ENCODE results near the gene TFF1.

TFF1 gene

GRCh38 chr21:42362700-42363099 lies 3.6 kb downstream of the TFF1 start:
- no peak for DNase-seq (ENCODE audit: low read depth)

- no peak for DNase-seq (ENCODE audit: low read depth)
Observed at GRCh38 chr21:42362198-42362597, 4.1 kb downstream of the TFF1 start.

- DNase-seq (ENCODE audit: low read depth) = no peak
Observed at GRCh38 chr21:42361286-42361685, 5.0 kb downstream of the TFF1 start.

- peak; percentile 10 for DNase-seq (ENCODE audit: low read depth)
Observed at GRCh38 chr21:42360317-42360716, 6.0 kb downstream of the TFF1 start.

GRCh38 chr21:42358937-42359336 lies 7.4 kb downstream of the TFF1 start:
- DNase-seq (ENCODE audit: low read depth) = no peak

GRCh38 chr21:42358261-42358660 lies 8.1 kb downstream of the TFF1 start:
- DNase-seq (ENCODE audit: low read depth) = no peak

GRCh38 chr21:42357307-42357706 lies 9.0 kb downstream of the TFF1 start:
- no peak for DNase-seq (ENCODE audit: low read depth)

- DNase-seq (ENCODE audit: low read depth) = no peak
Observed at GRCh38 chr21:42356650-42357049, 9.7 kb downstream of the TFF1 start.

GRCh38 chr21:42356046-42356445 lies 10.3 kb downstream of the TFF1 start:
- no peak for DNase-seq (ENCODE audit: low read depth)

- no peak for DNase-seq (ENCODE audit: low read depth)
Observed at GRCh38 chr21:42353623-42354022, 12.7 kb downstream of the TFF1 start.

GRCh38 chr21:42352441-42353095 lies 13.8 kb downstream of the TFF1 start:
- no peak for DNase-seq (ENCODE audit: low read depth)

- DNase-seq (ENCODE audit: low read depth) = no peak
Observed at GRCh38 chr21:42351626-42352440, 14.5 kb downstream of the TFF1 start.

- no peak for DNase-seq (ENCODE audit: low read depth)
Observed at GRCh38 chr21:42350927-42351426, 15.4 kb downstream of the TFF1 start, which contains the start of gene TFF2. Gene TFF2 (minus strand): TSS chr21:42350994. CDS start chr21:42350957, 37 bp downstream.

GRCh38 chr21:42350318-42350910 lies 15.9 kb downstream of the TFF1 start:
- DNase-seq (ENCODE audit: low read depth) = no peak

- no peak for DNase-seq (ENCODE audit: low read depth)
Observed at GRCh38 chr21:42349420-42350317, 16.7 kb downstream of the TFF1 start.

- DNase-seq (ENCODE audit: low read depth) = no peak
Observed at GRCh38 chr21:42348762-42349161, 17.6 kb downstream of the TFF1 start.

- DNase-seq (ENCODE audit: low read depth) = no peak
Observed at GRCh38 chr21:42347601-42348327, 18.6 kb downstream of the TFF1 start.

GRCh38 chr21:42346866-42347600 lies 19.3 kb downstream of the TFF1 start:
- no peak for DNase-seq (ENCODE audit: low read depth)

- no peak for DNase-seq (ENCODE audit: low read depth)
Observed at GRCh38 chr21:42346441-42346840, 19.9 kb downstream of the TFF1 start.

GRCh38 chr21:42344631-42345030 lies 21.7 kb downstream of the TFF1 start:
- no peak for DNase-seq (ENCODE audit: low read depth)

Measured in activated T-cell treated with anti-CD3 and anti-CD28 coated beads for 24 hours (primary cell).